ENCODE data around the gene CXCR4. TPM values are rescaled to one million over a fixed set of nuclear protein-coding genes. Genes with fewer than 3 reads are reported as not detected.

Gene CXCR4
- 0.19 TPM for polyA plus RNA-seq (2013, experiment 1 of 2; ENCODE audit: insufficient read length)
- 0.17 TPM for polyA plus RNA-seq (2013, experiment 2 of 2; ENCODE audit: insufficient read length)

GRCh38 chr2:136117909-136118818, at the start of gene CXCR4:
CXCR4 (minus strand) TSS chr2:136118149; CDS start chr2:136118060, 89 bp downstream.
- no peak for DNase-seq

- no peak for DNase-seq
These were observed 46.4 kb upstream of the CXCR4 start for GRCh38 chr2:136164280-136164776.

GRCh38 chr2:136162438-136162837, 44.5 kb upstream of the CXCR4 start:
- no peak for DNase-seq

DNA sequence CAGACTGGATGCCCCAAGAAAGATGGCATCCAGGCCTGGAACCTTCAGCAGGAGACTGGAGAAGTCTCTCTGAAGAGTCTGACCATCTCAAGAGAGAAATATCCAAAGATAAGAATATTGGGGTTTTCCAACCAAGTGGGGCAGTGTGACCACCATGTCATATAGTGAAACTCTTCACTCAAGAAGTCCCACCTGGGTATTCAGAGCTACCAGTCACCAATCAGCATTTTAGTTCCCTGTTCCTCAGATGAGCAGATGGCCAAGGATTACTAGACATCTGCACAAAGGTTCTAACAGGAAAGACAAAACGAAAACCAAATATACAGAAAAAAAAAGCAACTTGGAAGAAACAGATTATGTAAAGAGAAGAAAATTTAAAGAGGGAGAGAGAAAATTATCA, 38.5 kb upstream of the CXCR4 start:
- DNase-seq = no peak

GRCh38 chr2:136154384-136154783, 36.4 kb upstream of the CXCR4 start:
- DNase-seq = no peak

DNA sequence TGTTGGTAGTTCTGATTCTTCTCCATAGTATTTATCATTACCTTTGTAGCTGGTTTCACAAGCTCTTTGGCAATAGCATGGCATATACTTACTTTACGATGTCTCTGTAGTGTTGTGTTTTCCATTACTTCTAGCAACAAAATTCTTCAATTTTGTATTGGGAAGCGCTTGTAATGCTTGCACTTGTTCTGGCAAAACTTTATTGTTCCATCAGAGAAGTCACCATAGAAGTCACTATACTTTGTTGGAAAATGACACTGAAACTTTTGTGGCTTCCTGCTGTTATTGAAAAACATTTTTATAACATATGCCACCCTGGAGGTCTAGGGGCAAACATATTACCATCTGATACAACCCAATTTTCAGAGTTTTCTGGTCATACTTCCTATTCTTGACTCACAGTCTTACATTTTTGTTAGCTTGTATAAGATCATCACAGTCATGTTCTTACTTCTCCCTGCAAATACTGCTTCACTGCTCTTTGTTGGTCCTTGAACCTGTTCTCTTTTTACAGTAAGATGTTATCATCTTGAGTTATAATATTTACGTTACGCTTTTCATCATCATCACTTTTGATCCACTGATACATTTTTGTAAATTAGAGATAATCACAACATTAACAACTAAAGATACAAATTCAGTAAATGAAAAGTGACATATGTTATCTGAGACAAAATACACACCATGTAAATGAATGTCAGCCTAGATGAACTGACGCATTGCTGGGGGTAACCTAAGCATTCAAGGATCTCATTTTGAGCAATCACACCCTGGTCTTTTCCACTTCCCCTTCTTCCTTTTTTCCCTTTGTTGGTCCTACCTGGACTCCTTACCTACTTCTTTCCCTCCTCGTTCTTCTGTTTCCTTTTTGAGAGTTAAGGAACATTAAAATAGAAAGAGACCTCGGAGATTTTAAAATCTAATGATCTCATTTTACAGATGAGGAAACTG, 33.3 kb upstream of the CXCR4 start:
- DNase-seq = no peak

GRCh38 chr2:136149011-136149410, 31.1 kb upstream of the CXCR4 start:
- no peak for DNase-seq

DNA sequence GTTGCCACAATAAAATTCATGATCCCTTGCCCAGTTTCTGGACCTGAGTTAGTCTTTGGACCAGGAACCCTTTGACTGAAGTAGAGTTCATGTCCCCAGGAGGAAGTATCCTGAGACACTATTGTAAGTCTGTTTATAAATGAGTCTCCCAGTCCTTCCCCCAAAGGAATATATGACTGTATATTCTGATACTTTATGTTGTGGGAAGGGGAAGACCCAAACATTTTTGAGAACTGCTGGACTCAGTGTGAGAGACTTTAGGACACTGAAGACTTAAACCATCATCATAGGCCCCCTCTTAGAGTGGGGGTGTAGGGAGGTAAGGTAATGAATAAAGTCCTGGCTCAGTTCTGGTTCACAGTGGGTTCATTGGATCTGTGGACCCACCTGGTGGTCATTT, 28.6 kb upstream of the CXCR4 start:
- DNase-seq = no peak

GRCh38 chr2:136143603-136144451, 25.9 kb upstream of the CXCR4 start:
- DNase-seq = no peak

GRCh38 chr2:136141510-136142149, 23.7 kb upstream of the CXCR4 start:
- DNase-seq = no peak

GRCh38 chr2:136139631-136140030, 21.7 kb upstream of the CXCR4 start:
- DNase-seq = no peak

DNA sequence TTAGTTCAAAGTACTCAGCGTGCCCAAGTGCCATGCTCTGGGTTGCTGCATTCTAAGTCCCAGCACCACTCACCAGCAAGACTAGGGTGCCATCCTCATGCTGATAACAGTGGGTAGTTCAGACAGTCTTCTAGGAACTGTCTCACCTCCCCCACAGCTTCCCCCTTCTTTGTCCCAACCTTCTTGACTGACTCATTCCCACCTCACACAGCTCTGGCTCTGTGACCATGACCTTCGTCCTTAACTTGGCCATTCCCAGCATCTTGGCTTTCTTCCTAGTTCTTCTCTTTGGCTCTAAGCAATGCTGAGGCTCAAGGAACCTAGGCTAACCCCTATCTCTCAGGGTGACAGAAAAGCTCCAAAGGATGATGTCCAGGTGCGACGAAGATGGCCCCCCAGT, 20.0 kb upstream of the CXCR4 start:
- no peak for DNase-seq

DNA sequence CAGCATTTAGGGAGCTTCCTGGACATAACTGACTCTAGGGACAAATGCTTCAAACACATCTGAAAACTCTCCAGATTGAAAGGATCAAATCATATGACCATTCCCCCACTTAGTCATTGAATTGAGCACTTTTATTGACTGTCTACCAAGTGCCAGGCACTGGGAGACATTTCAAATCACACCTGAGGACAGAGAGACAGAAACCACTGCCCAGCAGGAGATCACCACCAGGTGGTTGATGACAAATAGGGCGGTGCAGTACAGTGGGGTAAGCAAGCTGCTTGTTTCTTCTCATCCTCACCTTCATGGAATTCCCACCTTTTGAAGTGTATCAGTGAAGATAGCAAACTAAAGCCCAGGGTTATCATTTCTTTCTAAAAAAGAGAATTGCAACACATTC, 19.0 kb upstream of the CXCR4 start:
- DNase-seq = no peak

DNA sequence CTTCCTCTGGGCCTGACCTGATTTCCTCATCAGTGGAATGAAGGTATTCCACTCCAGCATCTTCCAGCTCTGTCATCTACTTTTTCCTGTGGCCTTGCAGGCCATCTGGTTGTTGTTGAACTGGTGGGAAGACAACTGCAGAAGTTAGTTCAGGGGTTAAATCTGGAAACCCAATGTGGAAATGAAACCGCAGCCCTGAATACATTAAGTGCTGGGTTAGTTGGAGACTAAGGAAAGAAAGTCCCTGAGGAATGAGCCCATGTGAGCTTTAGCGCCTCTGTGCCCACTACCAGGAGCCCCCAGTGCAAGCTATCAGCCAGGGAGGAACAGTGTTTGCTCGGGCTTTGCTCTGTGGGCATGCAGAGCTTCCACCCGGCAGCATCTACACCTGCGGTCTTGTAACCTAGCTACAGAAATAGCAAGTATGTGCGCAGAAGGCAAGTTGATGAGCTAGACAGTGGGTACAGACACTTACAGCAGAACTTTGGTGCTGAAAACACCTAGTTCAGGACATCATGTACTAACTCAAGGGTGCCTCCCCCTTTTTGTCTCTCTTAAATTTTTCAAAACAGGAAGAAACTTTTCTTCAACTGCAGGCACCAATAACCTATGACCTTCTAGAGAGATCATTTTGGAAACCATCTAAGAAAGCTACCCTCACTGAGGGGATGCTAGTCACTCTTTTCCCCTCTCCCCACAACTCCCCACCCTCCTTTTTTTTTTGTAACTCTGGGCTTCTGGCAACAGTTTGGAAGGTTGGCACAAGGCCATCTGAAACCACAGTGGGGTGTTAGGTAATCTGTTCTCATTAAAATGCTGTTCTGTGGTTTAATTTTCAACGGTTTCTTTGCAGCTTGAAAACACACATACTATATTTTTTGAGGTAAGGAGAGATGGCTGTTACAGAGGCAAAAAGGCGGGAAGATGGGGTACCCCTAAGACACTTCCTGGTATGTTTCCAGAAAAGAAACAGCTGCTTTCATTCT, 18.3 kb upstream of the CXCR4 start:
- DNase-seq = no peak

DNA sequence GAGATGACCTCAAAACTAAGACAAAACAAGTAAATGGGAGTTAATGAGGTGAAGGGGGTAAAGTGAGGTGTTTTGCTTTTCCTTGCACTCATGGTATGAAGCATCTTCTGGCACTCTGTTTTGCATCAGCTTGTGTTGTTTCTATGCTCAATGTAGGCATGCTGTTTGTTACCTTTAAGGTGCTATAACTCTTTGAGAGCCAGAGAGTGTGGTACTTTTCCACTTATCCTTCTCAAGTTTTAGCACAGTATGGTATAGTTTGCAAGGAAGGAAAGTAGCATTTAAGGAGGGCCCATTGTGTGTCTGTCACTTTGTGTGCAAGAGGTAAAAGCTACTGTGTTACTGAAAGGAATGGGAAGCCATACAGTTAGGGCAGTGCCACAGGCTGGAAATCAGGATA, 17.5 kb upstream of the CXCR4 start:
- no peak for DNase-seq

DNA sequence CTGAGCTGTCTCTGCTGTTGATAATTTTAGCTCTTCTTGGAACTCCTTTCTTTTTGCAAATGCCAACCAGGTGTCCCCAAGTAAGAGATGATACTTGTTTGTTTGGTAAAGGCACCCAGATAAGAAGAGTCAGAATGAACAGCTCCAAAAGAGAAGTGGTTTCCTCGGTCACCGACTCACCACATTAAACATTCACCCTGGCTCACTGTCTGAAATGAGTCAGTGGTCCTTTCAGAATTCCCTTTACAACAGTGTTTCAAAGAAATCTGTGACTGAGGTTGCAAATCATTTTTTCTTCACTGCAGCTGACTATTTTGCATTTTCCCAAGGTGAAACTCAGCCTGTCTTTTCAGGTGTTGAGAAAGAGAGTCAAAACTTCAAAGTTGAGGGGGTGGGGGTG, 16.2 kb upstream of the CXCR4 start:
- no peak for DNase-seq

- no peak for DNase-seq
These were observed 15.6 kb upstream of the CXCR4 start for GRCh38 chr2:136133586-136133985.

- DNase-seq = no peak
These were observed 15.2 kb upstream of the CXCR4 start for GRCh38 chr2:136133176-136133575.

DNA sequence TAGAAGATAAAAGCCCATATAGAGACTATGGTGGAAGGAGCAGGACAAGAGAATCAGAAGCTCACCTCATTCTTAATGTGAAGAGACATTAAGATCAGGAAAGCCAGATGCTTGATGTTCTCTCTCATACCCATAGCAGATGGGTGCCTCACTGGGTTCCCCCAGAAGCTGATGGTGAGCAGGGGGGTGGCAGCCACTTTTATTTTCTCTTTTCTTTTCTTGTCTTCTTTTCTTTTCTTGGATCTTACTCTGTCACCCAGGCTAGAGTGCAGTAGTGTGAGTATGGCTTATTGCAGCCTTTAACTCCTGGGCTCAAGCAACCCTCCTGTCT, 14.8 kb upstream of the CXCR4 start:
- DNase-seq = no peak

All from fibroblast of skin of back (primary cell).